ENCODE data around the gene CAPN5. TPM values are rescaled to one million over a fixed set of nuclear protein-coding genes. Genes with fewer than 3 reads are reported as not detected.

The CAPN5 gene
- polyA plus RNA-seq, 2 of the 4 experiments (the other 2 are of a cell fraction) = 9.4 to 12.9 TPM

DNA sequence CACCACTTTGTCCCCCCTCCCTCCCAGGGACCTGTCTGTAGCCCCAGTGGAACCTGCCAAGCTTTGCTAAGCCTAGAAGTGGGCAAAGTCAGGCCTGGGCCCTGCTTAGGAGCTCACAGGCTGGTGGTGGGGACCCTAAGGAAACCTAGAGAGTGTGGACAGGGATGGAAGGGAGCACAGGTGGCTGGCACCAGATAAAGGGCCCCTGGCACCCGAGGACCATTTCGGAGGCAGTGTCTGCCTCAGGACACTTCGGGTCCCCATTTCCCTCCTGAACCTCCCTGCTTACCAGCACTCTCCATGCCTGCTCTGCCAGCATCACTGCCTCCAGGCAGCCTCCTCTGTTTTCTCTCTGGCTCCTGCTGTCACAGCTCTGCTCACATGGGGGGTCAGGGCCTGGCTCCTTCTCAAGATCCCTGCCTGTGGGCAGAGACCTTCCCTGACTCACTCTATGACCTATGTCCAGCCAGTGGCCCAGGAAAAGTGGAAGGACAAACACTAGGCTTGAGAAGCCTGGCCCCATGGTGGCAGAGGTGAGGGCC lies 22.3 kb downstream of the CAPN5 start (continued):
- no peak for TF ChIP-seq CTCF (IDR thresholded peaks at IDR 0.05)

GRCh38 chr11:77090046-77090372 lies 23.2 kb downstream of the CAPN5 start:
- H3K4me2 ChIP-seq = no peak overlapping the region
- TF ChIP-seq, protein P1, sequence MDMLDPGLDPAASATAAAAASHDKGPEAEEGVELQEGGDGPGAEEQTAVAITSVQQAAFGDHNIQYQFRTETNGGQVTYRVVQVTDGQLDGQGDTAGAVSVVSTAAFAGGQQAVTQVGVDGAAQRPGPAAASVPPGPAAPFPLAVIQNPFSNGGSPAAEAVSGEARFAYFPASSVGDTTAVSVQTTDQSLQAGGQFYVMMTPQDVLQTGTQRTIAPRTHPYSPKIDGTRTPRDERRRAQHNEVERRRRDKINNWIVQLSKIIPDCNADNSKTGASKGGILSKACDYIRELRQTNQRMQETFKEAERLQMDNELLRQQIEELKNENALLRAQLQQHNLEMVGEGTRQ (IDR thresholded peaks at IDR 0.05) = no peak
- TF ChIP-seq FOSL2 (IDR thresholded peaks at IDR 0.05) (no peak), FOSL2 (CRISPR knock-in tag; IDR thresholded peaks at IDR 0.05) (no peak), EHF (CRISPR knock-in tag; IDR thresholded peaks at IDR 0.05) (no peak), NFE2L2 (conservative IDR thresholded peaks at IDR 0.05; ENCODE audit: low read length) (no peak), NPAS2 (CRISPR knock-in tag; IDR thresholded peaks at IDR 0.05; ENCODE audit: borderline replicate concordance) (no peak), MYC (IDR thresholded peaks at IDR 0.05; ENCODE audit: borderline replicate concordance, low read length) (no peak), PHF8 (IDR thresholded peaks at IDR 0.05; ENCODE audit: borderline replicate concordance, low read depth) (no peak), RARB (CRISPR knock-in tag; IDR thresholded peaks at IDR 0.05) (no peak), FOSB (CRISPR knock-in tag; IDR thresholded peaks at IDR 0.05) (no peak), MAFK (IDR thresholded peaks at IDR 0.05; ENCODE audit: partially characterized antibody) (no peak), RAD21 (conservative IDR thresholded peaks at IDR 0.05 in 1 of 2, IDR thresholded peaks at IDR 0.05 in 1 of 2) (no peak), REST (IDR thresholded peaks at IDR 0.05) (no peak), SMC3 (IDR thresholded peaks at IDR 0.05) (no peak)
- 75% methylated on average over 4 of the region's 4 CpGs for WGBS (ENCODE audit: missing lambda C conversion rate)
- no peak for DNase-seq (ENCODE audit: low read depth in 1 of 2, low spot score in 1 of 2)
- ChIA-PET POLR2A (no interaction called here), CTCF (interaction anchor here (0.7 to 11.6 kb wide), 21 partner anchors 9 to 362 kb away, joined by 3 to 290 read pairs (median 11); partner anchors contain the start of genes B3GNT6, CAPN5, MYO7A and OMP)
- no peak overlapping the region for H3K4me3 ChIP-seq
- no peak overlapping the region for H3K27ac ChIP-seq
- H3K4me1 ChIP-seq = peaks cover 6% of the 10 kb centered on the region; the same call in 1 of the 3 replicates
- FAIRE-seq = no peak
- ATAC-seq = no peak
- no peaks in the 10 kb centered on the region for H3K9me3 ChIP-seq

GRCh38 chr11:77090373-77091111 lies 23.8 kb downstream of the CAPN5 start:
- DNase-seq (ENCODE audit: low read depth in 1 of 2, low spot score in 1 of 2) (no peak), FAIRE-seq (no peak), ATAC-seq (peak; percentile 10 to 13; a peak in 3 of 6 replicates)
- no peak for TF ChIP-seq ZFP36 (IDR thresholded peaks at IDR 0.05; ENCODE audit: borderline replicate concordance, partially characterized antibody)
- TF ChIP-seq CBX8 (IDR thresholded peaks at IDR 0.05) = no peak
- TF ChIP-seq EP300 (IDR thresholded peaks at IDR 0.05) = no peak
- TF ChIP-seq CEBPB (IDR thresholded peaks at IDR 0.05) = no peak
- no peak for TF ChIP-seq RNF2 (IDR thresholded peaks at IDR 0.05; ENCODE audit: borderline replicate concordance, low read depth)
- TF ChIP-seq RAD21 (conservative IDR thresholded peaks at IDR 0.05 in 1 of 2, IDR thresholded peaks at IDR 0.05 in 1 of 2) = no peak
- CTCF ChIA-PET = interaction anchor here (0.6 to 11.6 kb wide), 42 partner anchors 9 to 640 kb away, joined by 3 to 290 read pairs (median 5); partner anchors contain the start of genes B3GNT6, CAPN5, MYO7A and OMP
- Histone ChIP-seq H3K9me3 (no peaks in the 10 kb centered on the region), H3K4me1 (peaks cover 6% of the 10 kb centered on the region; the same call in 1 of the 3 replicates), H3K4me2 (no peak overlapping the region), H3K27ac (no peak overlapping the region), H3K4me3 (no peak overlapping the region)
- 52% methylated on average over 11 of the region's 13 CpGs for whole genome bisulfite sequencing (ENCODE audit: missing lambda C conversion rate)
- POLR2A ChIA-PET = interaction anchor here (1.0 to 1.9 kb wide), 2 partner anchors 24 to 43 kb away, joined by 9 to 10 read pairs; partner anchors contain the start of gene CAPN5
